GM18868 (cell line): ENCODE data around the gene CAPN1.

Source experiments
- ATAC-seq: cut with Tn5 transposase; IDR thresholded peaks from one replicate; pipeline ENCODE4 v1.9.1; 2021; ENCODE audit warnings: mild to moderate bottlenecking, moderate library complexity; ENCODE audit not compliant: unreplicated experiment

CAPN1 gene

GRCh38 chr11:65189191-65189590 is 7.5 kb downstream of the CAPN1 start:
- no peak for ATAC-seq

GRCh38 chr11:65194564-65194963 is 12.8 kb downstream of the CAPN1 start:
- ATAC-seq = no peak

- no peak for ATAC-seq
These were observed 22.4 kb downstream of the CAPN1 start for GRCh38 chr11:65204143-65204542.

- no peak for ATAC-seq
These were observed 23.2 kb downstream of the CAPN1 start for GRCh38 chr11:65204646-65205601.

DNA sequence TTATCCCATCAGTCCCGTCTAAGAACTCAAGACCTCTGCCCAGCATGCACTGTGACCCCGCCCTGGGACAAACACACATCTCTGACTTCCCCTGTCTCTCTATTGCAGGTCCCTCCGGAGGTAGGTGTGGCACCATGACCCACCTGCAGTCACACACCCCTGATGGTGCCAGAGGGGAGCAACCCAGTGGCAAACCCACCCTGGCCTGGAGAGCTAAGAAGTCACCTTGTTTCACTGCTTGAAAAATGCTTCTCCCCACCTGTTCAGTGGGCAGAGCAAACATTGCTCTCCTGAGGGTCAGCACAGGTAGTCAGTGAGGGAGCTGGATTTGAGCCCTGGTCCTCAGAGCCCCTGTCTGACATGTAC is 23.9 kb downstream of the CAPN1 start:
- ATAC-seq = no peak

DNA sequence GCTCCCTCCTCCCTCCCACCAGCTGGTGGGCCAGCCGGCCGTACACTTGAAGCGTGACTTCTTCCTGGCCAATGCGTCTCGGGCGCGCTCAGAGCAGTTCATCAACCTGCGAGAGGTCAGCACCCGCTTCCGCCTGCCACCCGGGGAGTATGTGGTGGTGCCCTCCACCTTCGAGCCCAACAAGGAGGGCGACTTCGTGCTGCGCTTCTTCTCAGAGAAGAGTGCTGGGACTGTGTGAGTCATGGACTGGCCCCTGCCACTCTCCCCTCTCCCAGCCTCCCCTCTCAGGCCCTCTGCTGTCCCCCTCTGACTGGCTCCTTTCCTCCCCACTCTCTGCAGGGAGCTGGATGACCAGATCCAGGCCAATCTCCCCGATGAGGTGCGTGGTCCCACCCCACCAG is 24.7 kb downstream of the CAPN1 start:
- ATAC-seq = no peak

DNA sequence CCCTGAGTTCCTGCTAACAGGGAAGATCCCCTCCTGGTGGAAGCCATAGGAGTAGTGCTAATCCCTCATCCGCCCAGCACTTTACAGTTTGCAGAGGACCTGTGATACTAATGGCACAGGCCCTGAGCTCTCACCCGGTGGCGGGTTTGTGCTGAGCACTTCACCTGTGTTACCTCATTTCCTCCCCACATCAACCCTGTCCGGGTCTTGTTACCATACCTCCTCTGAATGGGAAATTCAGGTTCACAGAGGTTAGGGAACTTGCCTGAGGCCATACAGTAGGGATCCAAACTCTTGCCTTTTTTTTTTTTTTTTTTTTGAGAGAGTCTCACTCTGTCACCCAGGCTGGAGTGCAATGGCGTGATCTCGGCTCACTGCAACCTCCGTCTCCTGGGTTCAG is 25.2 kb downstream of the CAPN1 start:
- no peak for ATAC-seq

GRCh38 chr11:65207918-65208784 is 26.4 kb downstream of the CAPN1 start:
- ATAC-seq = no peak

GRCh38 chr11:65208785-65209710 is 27.3 kb downstream of the CAPN1 start:
- no peak for ATAC-seq

DNA sequence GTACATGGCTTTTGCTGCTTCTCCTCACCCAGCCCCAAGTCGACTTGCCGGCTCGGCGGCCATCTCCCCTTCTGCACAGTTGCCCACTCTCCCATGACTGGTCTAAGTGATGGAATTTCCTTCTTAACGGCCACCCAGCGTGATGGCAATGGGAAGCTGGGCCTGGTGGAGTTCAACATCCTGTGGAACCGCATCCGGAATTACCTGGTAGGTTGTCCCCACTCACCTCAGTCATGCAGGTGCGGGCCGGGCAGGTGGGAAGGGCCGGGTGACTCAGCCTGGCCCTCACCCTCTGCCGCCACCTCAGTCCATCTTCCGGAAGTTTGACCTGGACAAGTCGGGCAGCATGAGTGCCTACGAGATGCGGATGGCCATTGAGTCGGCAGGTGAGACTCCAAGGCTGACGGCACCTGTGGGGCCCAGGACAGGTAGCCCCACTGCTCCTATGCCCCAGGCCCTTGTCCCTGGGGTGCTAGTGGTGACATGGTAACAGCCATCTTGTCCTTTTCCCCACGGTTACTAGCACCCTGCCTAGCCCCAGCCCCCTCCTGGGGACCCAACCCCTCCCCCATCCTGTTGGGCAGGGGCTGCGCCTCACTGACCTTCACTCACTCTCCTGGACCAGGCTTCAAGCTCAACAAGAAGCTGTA is 28.1 kb downstream of the CAPN1 start:
- no peak for ATAC-seq

- ATAC-seq = no peak
These were observed 28.6 kb downstream of the CAPN1 start for GRCh38 chr11:65210361-65210731.

DNA sequence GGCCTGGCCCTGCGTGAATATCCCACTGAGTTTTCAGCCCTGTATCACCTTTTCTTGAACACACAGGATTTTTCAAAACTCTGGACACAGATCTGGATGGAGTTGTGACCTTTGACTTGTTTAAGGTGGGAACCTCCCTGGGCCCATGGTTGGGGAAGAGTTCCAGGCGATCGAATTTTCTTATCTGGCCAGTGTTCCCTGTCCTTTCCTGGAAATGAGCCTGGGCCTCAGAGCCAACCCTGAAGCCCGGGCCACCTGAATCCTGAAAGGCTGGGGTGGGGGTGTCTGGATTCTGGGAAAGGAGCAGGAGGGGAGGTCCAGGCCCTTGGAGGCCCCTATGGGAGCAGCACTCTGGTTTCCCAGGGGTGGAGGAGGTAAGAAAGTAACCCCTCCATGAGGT is 29.0 kb downstream of the CAPN1 start:
- ATAC-seq = no peak

- no peak for ATAC-seq
These were observed 29.8 kb downstream of the CAPN1 start for GRCh38 chr11:65211293-65212105.

GRCh38 chr11:65212226-65212801 is 30.6 kb downstream of the CAPN1 start:
- no peak for ATAC-seq

DNA sequence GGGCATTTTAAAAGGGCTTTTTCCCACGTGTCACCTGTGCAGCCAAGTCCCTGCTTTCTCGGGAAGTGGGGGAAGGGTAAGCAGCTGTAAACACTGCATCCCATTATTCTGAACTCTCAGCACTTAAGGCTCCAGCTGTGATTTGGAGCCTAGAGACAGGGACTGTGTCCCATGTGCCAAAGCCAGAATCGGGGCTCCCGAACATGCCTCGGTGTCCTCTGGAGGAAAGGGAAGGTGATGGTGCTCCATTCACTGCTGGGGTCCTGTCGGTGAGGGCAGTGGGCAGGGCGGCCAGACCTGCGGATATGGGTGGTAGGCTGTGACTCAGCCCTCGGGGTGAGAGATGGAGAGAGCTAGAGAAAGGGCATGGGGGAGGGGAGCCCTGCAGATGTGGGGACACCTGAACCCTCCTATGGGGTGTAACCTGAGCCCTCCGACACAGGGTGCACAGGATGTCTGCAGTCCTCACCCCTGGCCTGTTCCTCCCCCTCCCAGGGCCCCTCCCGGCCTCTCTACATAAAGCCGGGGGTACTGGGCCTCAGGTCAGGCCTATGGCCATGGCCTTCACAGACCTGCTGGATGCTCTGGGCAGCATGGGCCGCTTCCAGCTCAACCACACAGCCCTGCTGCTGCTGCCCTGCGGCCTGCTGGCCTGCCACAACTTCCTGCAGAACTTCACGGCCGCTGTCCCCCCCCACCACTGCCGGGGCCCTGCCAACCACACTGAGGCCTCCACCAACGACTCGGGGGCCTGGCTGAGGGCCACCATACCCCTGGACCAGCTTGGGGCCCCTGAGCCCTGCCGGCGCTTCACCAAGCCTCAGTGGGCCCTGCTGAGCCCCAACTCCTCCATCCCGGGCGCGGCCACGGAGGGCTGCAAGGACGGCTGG is 31.8 kb downstream of the CAPN1 start:
- no peak for ATAC-seq

DNA sequence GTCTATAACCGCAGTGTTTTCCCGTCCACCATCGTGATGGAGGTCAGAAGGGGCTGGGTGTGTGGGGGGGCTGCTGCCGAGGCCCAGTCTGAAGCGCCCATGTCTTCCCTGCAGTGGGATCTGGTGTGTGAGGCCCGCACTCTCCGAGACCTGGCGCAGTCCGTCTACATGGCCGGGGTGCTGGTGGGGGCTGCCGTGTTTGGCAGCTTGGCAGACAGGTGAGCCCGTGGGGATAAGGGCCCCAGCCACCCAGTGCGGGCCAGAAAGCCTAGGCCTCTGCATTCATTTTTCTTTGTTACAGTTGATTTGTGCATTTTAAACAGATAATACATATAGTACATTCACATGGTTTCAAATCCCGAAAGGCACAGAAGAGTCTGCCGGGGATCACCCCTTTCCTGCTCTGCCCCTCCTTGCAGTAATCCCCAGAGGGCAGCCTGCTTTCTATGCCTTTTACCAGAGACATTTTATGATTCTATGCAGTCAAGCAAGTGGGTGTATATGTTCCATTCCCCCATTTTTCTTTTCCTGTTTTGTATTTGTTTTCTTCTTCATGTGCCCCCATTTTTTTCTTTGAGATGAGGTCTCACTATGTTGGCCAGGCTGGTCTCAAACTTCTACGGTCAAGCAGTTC is 32.6 kb downstream of the CAPN1 start:
- ATAC-seq = no peak

- ATAC-seq = no peak
These were observed 33.8 kb downstream of the CAPN1 start for GRCh38 chr11:65215441-65216076.
